Anterior cingulate cortex (tissue), 58 donors: ENCODE results near the gene ZDHHC19.

Experiments used
- DNase-seq, 58 donors: peaks; one replicate each; lab custom pipeline; 2025; lab: John Stamatoyannopoulos, UW

Gene ZDHHC19

DNA sequence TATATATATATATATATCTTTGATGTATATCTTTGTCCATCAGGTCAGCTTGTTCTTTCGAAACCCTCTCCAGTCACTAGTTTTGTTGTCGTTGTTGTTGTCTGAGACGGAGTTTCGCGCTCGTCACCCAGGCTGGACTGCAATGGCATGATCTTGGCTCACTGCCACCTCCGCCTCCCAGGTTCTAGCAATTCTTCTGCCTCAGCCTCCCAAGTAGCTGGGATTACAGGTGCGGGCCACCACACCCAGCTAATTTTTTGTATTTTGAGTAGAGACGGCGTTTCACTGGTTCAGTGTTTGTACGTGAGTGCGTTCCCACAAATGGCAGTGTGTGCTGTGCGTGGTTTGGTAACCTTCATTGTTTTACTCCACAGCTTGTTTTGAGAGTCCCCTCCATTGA lies 51.7 kb downstream of the ZDHHC19 start:
- no peak for DNase-seq

DNA sequence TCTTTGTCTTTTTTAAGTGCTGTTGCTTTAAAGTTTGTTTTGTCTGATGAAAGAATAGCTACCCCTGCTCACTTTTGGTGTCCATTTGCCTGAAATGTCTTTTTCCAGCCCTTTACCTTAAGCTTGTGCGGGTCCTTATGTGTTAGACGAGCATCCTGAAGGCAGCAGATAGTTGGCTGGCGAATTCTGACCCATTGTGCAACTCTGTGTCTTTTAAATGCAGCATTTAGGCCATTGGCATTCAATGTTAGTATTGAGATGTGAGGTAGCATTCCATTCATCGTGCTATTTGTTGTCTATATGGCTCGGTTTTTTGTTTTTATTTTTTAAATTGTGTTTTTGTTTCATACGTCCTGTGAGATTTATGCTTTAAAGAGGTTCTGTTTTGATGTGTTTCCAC lies 55.0 kb downstream of the ZDHHC19 start:
- no peak for DNase-seq

DNA sequence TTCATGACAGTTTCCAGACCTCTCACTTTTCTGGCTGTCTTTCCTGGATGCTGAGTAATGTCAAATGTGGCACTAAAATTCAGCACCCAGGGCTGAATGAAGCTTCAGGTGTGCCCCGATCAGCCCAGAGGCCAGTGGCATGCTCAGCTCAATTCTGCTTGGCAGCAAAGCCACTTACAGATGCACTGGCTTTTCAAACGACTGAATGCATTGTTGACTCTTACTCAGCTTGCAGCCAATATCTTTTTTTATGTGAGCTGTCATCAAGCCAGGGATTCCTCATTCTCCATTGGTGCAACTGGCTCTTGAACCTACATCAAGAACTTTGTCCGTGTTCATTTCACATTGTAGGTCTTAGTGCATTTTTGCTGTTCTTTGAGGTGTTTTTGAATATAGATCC lies 60.7 kb downstream of the ZDHHC19 start:
- no peak for DNase-seq

DNA sequence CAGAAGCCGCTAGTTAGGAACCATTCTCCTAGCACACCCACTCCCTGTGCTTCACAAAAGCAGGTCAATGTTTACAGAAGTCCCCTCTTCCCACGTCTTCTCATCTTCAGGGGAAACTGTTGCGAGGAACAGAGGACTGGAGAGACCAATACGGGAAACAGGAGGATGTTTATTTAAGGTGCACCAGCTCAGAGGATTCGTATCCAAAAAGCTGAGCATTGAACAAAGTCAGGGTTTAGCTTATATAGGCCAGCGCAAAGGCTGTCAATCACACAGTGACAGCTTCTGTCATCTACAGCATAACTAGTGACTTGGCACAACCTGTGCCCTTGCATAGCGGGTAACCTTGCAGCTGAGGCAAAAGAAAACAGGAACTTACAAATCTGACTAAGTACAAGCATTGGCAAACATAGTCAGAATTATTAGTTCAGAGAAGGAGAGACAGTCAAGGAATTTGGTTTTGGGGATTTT lies 61.3 kb downstream of the ZDHHC19 start:
- no peak for DNase-seq

DNA sequence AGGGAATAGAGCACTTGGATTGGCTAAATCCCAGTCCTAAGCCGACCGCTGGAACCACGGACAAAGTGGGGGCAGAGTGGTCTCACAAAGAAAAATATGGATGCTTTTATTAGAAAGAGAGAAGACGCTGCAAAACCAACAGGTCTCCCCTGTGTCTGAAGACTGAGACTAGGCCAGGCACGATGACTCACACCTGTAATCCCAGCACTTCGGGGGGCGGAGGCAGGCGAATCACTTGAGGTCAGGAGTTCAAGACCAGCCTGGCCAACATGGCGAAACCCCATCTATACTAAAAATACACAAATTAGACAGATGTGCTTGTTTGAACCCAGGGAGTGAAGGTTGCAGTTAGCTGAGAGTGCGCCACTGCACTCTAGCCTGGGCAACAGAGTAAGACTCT lies 61.8 kb downstream of the ZDHHC19 start:
- no peak for DNase-seq
